Heart left ventricle (tissue), 16 donors: ENCODE results near the gene GTF2IRD1. TPM values are rescaled to one million over a fixed set of nuclear protein-coding genes. Genes with fewer than 3 reads are reported as not detected.
A peak's percentile ranks its signal among the peaks of the same experiment; 100 is the strongest.

Experiments used
- ATAC-seq, 4 donors: fragments of 200-7000 bp; cut with Tn5 transposase; one replicate each; pipeline ENCODE4 v1.9.1; 2020 to 2022; ENCODE audit warnings: moderate library complexity in 4 of 4, mild to moderate bottlenecking in 3 of 4, moderate number of reproducible peaks in 1 of 4
- DNase-seq, 5 donors: peaks; one replicate each; pipeline ENCODE4 v3.0.0-alpha.2; 2020
- H3K27ac ChIP-seq, 12 donors: fragments of 200-600 bp; sonication (generic) in 4 of 12; one replicate each; pipeline versions ENCODE4 v1.5.0 to v1.8.0; 2016 to 2022; ENCODE audit warnings: mild to moderate bottlenecking in 2 of 12
- H3K27me3 ChIP-seq, 9 donors: fragments of 200-600 bp; sonication (generic) in 2 of 9; one replicate each; pipeline versions ENCODE4 v1.5.1 to v1.8.0; 2016 to 2022; ENCODE audit warnings: mild to moderate bottlenecking in 3 of 9
- H3K36me3 ChIP-seq, 9 donors: fragments of 200-600 bp; sonication (generic) in 2 of 9; one replicate each; pipeline versions ENCODE4 v1.5.0 to v1.8.0; 2018 to 2022; ENCODE audit warnings: mild to moderate bottlenecking in 2 of 9
- H3K4me1 ChIP-seq, 12 donors: fragments of 200-600 bp; sonication (generic) in 4 of 12; one replicate each; pipeline versions ENCODE4 v1.5.0 to v1.8.0; 2016 to 2022; ENCODE audit warnings: mild to moderate bottlenecking in 3 of 12
- H3K4me3 ChIP-seq, 12 donors: fragments of 200-600 bp; sonication (generic) in 4 of 12; one replicate each; pipeline versions ENCODE4 v1.5.0 to v1.8.0; 2017 to 2022; ENCODE audit warnings: mild to moderate bottlenecking in 9 of 12, moderate library complexity in 4 of 12
- H3K9me3 ChIP-seq, 12 donors: fragments of 200-600 bp; sonication (generic) in 4 of 12; one replicate each; pipeline versions ENCODE4 v1.5.0 to v1.8.0; 2016 to 2022; ENCODE audit warnings: mild to moderate bottlenecking in 1 of 12
- CTCF ChIP-seq, 12 donors: fragments of 200-600 bp; sonication (generic) in 4 of 12; IDR thresholded peaks; one replicate each; pipeline versions ENCODE4 v1.5.0 to v1.8.0; 2018 to 2022; ENCODE audit warnings: antibody characterized with exemption in 12 of 12, mild to moderate bottlenecking in 5 of 12
- POLR2A ChIP-seq, 2 donors: fragments of 450-650 bp; IDR thresholded peaks; one replicate each; pipeline ENCODE4 v1.6.1; 2017; ENCODE audit warnings: antibody characterized with exemption in 2 of 2, mild to moderate bottlenecking in 2 of 2, moderate library complexity in 2 of 2
- WGBS, 4 donors: extraction: QIAGEN DNeasy Blood & Tissue Kit in 2 of 4; methylation state at CpG; one replicate each; pipeline versions ENCODE4 v1.1.5 to v1.1.7; 2013 to 2018; 5-methylcytosine and 5-hydroxymethylcytosine counted together
- intact Hi-C, 10 donors: fragments of 100-400 bp; cut with DNase I; formaldehyde crosslinking; loops; one replicate each; pipeline versions ENCODE4 v1.11.1 to v1.14.2; 2022
- polyA plus RNA-seq, 2 donors: library from polyadenylated mRNA; stranded (reverse); fragments of 200-250 nt; gene quantifications; one replicate each; pipeline ENCODE4 v1.2.3, GENCODE V29; 2013
- total RNA-seq, 9 donors: library from RNA; depleted of rRNA in 2 of 9; stranded (reverse); fragments of >200 nt in 2 of 9; fragmentation: NEBNext Ultra II Directional in 3 of 9; extraction: Animal tissue kit (Norgen Biotek cat#: 25700) in 3 of 9; gene quantifications; one replicate each; pipeline versions ENCODE4 v1.1.0 to v1.2.4, GENCODE V29; 2016 to 2023
- donor health status: ischemic (EF 13 %, LVEDD 7.1; RV severe dilation, severe dysfunction).
- donor health status: healthy with polysubstance abuse.
- donor health status: DM: no; HTN: yes; CAD: no.
- donor health status: DM: no; HTN: no; CAD: no.
- donor health status: ischemic (EF 25% LVEDD 6.9; RV normal size, moderate dysfunction).
- donor health status: ischemic (EF 25% LVEDD 5.7; RV mildly dilated, moderate dysfunction).
- donor health status: healthy.
- donor health status: DM: yes; HTN: yes; CAD: no.
- donor health status: ischemic (EF 35%, LVEDD 5.7; RV mildly dilated, moderate dysfunction).
- donor health status: nonischemic (EF 11% LVEDD 7.7; RV severe dilation, severe dysfunction).
- donor health status: DM: yes; HTN: yes; CAD: no.
- donor health status: PGD.
- donor health status: ischemic (EF 29% LVEDD 5.4; RV normal size, mild dysfunction).
- donor health status: nonischemic (EF 23%, LVEDD 6.1; RV moderate dilation, normal function).

The GTF2IRD1 gene
- total and polyA plus RNA-seq, 11 donors = 10.0 to 40.4 (median 15.6) TPM

GRCh38 chr7:74625446-74625845 lies 171.7 kb downstream of the GTF2IRD1 start:
- Histone ChIP-seq H3K9me3 (no peaks in the 10 kb centered on the region), H3K4me1 (peaks cover 0 to 18% (median 4%) of the 10 kb centered on the region in 12 donors), H3K36me3 (no peaks in the 10 kb centered on the region), H3K4me3 (no peak overlapping the region), H3K27ac (no peak overlapping the region), H3K27me3 (no peaks in the 10 kb centered on the region)
- ATAC-seq = peak in 2 of 4 donors; percentile 22 to 45
- intact Hi-C loops = no loop called here
- DNase-seq = no peak
- WGBS, 4 donors = 27 to 49% (median 41%) methylated on average over 3 of the region's 3 CpGs
- TF ChIP-seq POLR2A (IDR thresholded peaks at IDR 0.05) (no peak), CTCF (IDR thresholded peaks at IDR 0.05) (peak in 8 of 12 donors; percentile 16 to 44 (median 28))

- H3K27me3 ChIP-seq = no peaks in the 10 kb centered on the region
- H3K27ac ChIP-seq = peak overlapping the region in 2 of 12 donors; percentile 25 to 68
- peaks cover 0 to 18% (median 4%) of the 10 kb centered on the region in 12 donors for H3K4me1 ChIP-seq
- DNase-seq = peak in 3 of 5 donors; percentile 27 to 51 (median 32)
- H3K36me3 ChIP-seq = no peaks in the 10 kb centered on the region
- intact Hi-C loops = no loop called here
- no peak for TF ChIP-seq CTCF (IDR thresholded peaks at IDR 0.05)
- no peak for TF ChIP-seq POLR2A (IDR thresholded peaks at IDR 0.05)
- no peaks in the 10 kb centered on the region for H3K9me3 ChIP-seq
- peak in 3 of 4 donors; percentile 73 to 84 (median 79) for ATAC-seq
- no peak overlapping the region for H3K4me3 ChIP-seq
- WGBS, 4 donors = 42 to 46% (median 43%) methylated on average over 12 of the region's 12 CpGs
Measured at GRCh38 chr7:74627661-74628411, 174.1 kb downstream of the GTF2IRD1 start.

- H3K27me3 ChIP-seq = no peaks in the 10 kb centered on the region
- peaks cover 0 to 21% (median 11%) of the 10 kb centered on the region in 12 donors for H3K4me1 ChIP-seq
- no peak overlapping the region for H3K27ac ChIP-seq
- DNase-seq = no peak
- H3K4me3 ChIP-seq = no peak overlapping the region
- no peaks in the 10 kb centered on the region for H3K36me3 ChIP-seq
- no peak for TF ChIP-seq CTCF (IDR thresholded peaks at IDR 0.05)
- no peak for TF ChIP-seq POLR2A (IDR thresholded peaks at IDR 0.05)
- intact Hi-C loops = no loop called here
- ATAC-seq = no peak
- WGBS, 4 donors = 78 to 83% (median 79%) methylated on average over 8 of the region's 8 CpGs
- no peaks in the 10 kb centered on the region for H3K9me3 ChIP-seq
Measured at GRCh38 chr7:74632505-74632904, 178.8 kb downstream of the GTF2IRD1 start.

- WGBS, 4 donors = 92 to 95% (median 92%) methylated on average over 9 of the region's 9 CpGs
- Histone ChIP-seq H3K4me1 (peaks cover 0 to 11% (median 5%) of the 10 kb centered on the region in 12 donors), H3K9me3 (no peaks in the 10 kb centered on the region), H3K36me3 (no peaks in the 10 kb centered on the region), H3K27me3 (no peaks in the 10 kb centered on the region), H3K27ac (no peak overlapping the region), H3K4me3 (no peak overlapping the region)
- no peak for TF ChIP-seq POLR2A (IDR thresholded peaks at IDR 0.05)
- no peak for TF ChIP-seq CTCF (IDR thresholded peaks at IDR 0.05)
- intact Hi-C loops = no loop called here
- DNase-seq = no peak
- no peak for ATAC-seq
Measured at GRCh38 chr7:74633451-74633921, 179.8 kb downstream of the GTF2IRD1 start.
